GM23248 (cell line): Measurements from ENCODE around the gene KLF2. TPM values are rescaled to one million over a fixed set of nuclear protein-coding genes. Genes with fewer than 3 reads are reported as not detected.
A peak's percentile ranks its signal among the peaks of the same experiment; 100 is the strongest.

ENCODE experiments used
- DNase-seq: peaks from one replicate; pipeline ENCODE4 v3.0.0-alpha.2; 2015
- H2AFZ ChIP-seq: fragments of 200-600 bp; sonication (generic); 2 replicates; pipeline ENCODE4 v1.6.1; 2016; ENCODE audit warnings: antibody characterized with exemption
- H3F3A ChIP-seq: fragments of 200-600 bp; sonication (generic); 2 replicates; pipeline ENCODE4 v1.6.1; 2016; ENCODE audit warnings: mild to moderate bottlenecking, antibody characterized with exemption, mixed run types; ENCODE audit not compliant: insufficient read depth
- H3K27ac ChIP-seq: fragments of 200-600 bp; sonication (generic); 2 replicates; pipeline ENCODE4 v1.5.1; 2016; ENCODE audit warnings: mild to moderate bottlenecking
- H3K27me3 ChIP-seq: fragments of 200-600 bp; sonication (generic); replicated peaks from 2 replicates; pipeline ENCODE4 v1.6.1; 2016; ENCODE audit warnings: mild to moderate bottlenecking; ENCODE audit not compliant: insufficient read depth
- H3K36me3 ChIP-seq: fragments of 200-600 bp; sonication (generic); 2 replicates; pipeline ENCODE4 v1.6.1; 2016; ENCODE audit warnings: low read depth, mild to moderate bottlenecking
- H3K4me1 ChIP-seq: fragments of 200-600 bp; sonication (generic); 2 replicates; pipeline ENCODE4 v1.6.1; 2016; ENCODE audit warnings: mild to moderate bottlenecking; ENCODE audit not compliant: insufficient read depth
- H3K4me2 ChIP-seq: fragments of 200-600 bp; sonication (generic); one replicate; pipeline ENCODE4 v1.6.1; 2016; ENCODE audit warnings: mild to moderate bottlenecking; ENCODE audit not compliant: unreplicated experiment
- H3K4me3 ChIP-seq: fragments of 200-600 bp; sonication (generic); 2 replicates; pipeline ENCODE4 v1.5.1; 2016; ENCODE audit warnings: mild to moderate bottlenecking
- H3K79me2 ChIP-seq: fragments of 200-600 bp; sonication (generic); 2 replicates; pipeline ENCODE4 v1.6.1; 2016; ENCODE audit warnings: mild to moderate bottlenecking; ENCODE audit not compliant: insufficient read depth
- H3K9ac ChIP-seq: fragments of 200-600 bp; sonication (generic); 2 replicates; pipeline ENCODE4 v1.6.1; 2016; ENCODE audit warnings: mild to moderate bottlenecking
- H3K9me2 ChIP-seq: fragments of 200-600 bp; sonication (generic); 2 replicates; pipeline ENCODE4 v1.6.1; 2016; ENCODE audit warnings: mixed run types, mild to moderate bottlenecking, moderate library complexity; ENCODE audit not compliant: insufficient read depth
- H3K9me3 ChIP-seq: fragments of 200-600 bp; sonication (generic); one replicate; pipeline ENCODE4 v1.6.1; 2017; ENCODE audit warnings: low read depth
- H4K20me1 ChIP-seq: fragments of 200-600 bp; sonication (generic); 2 replicates; pipeline ENCODE4 v1.6.0; 2016; ENCODE audit not compliant: insufficient read depth
- EZH2 ChIP-seq: fragments of 200-600 bp; sonication (generic); IDR thresholded peaks from 2 replicates; pipeline ENCODE4 v1.6.1; 2018; ENCODE audit warnings: antibody characterized with exemption, mild to moderate bottlenecking; ENCODE audit not compliant: insufficient read depth, poor library complexity, severe bottlenecking
- EZH2phosphoT487 ChIP-seq: fragments of 200-600 bp; sonication (generic); IDR thresholded peaks from 2 replicates; pipeline ENCODE4 v1.6.1; 2018; ENCODE audit warnings: antibody characterized with exemption, moderate library complexity, mild to moderate bottlenecking, low read depth; ENCODE audit not compliant: insufficient read depth
- WGBS, 2 experiments: methylation state at CpG; one replicate each; pipeline ENCODE4 v1.1.6; 2015 to 2017; ENCODE audit warnings: low lambda C conversion rate in 2 of 2, low coverage in 1 of 2; ENCODE audit errors: missing lambda C conversion rate in 2 of 2; 5-methylcytosine and 5-hydroxymethylcytosine counted together
- in situ Hi-C: fragments of 300-500 bp; cut with MboI; formaldehyde crosslinking; loops from 2 replicates; pipeline ENCODE4 v1.15.0; 2020
- polyA plus RNA-seq: library from polyadenylated mRNA; unstranded; fragments of >200 nt; fragmentation: Nextera tagmentation; extraction: Ambion mirVana; gene quantifications from 2 replicates; pipeline ENCODE4 v1.2.1, GENCODE V29; 2016
- total RNA-seq: library from RNA; depleted of rRNA; stranded (reverse); fragments of >200 nt; shearing (Covaris generic); gene quantifications from 2 replicates; pipeline ENCODE4 v1.2.3, GENCODE V29; 2014

The KLF2 gene
- total and polyA plus RNA-seq, 2 experiments from 2014 or later = 7.8 to 11.3 TPM

DNA sequence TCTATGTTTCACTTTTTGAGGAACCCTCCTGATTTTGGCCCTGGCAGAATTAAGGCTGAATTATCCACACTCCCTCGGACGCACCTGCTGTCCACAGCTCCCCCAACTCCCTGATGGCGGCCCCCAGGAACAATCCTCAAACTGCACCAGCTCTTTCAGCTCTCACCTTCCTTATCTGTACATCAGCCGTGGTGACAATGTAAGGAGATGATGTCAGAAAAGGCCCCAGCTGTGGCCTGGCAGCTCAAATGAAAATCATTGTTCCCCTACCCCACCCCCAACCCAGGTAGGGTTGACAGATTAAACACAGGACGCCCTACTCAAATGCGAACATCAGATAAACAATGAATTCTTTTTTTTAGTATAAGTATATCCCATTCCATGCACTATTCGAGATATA lies 35.0 kb upstream of the KLF2 start:
- no peak overlapping the region for H3K4me3 ChIP-seq
- no peaks in the 10 kb centered on the region for H3K9me3 ChIP-seq
- H3K36me3 ChIP-seq = no peaks in the 10 kb centered on the region
- peaks cover 23% of the 10 kb centered on the region for H3F3A ChIP-seq
- H3K9ac ChIP-seq = no peak overlapping the region
- DNase-seq = no peak
- no peaks in the 10 kb centered on the region for H3K79me2 ChIP-seq
- in situ Hi-C loops = no loop called here
- peaks cover 15% of the 10 kb centered on the region for H3K4me1 ChIP-seq
- H3K27me3 ChIP-seq = peaks cover 16% of the 10 kb centered on the region; the same call in 1 of the 2 replicates
- H3K4me2 ChIP-seq = no peak overlapping the region
- no peak overlapping the region for H3K27ac ChIP-seq
- TF ChIP-seq EZH2phosphoT487 (no peak), EZH2 (no peak)
- no peak overlapping the region for H2AFZ ChIP-seq
- no peaks in the 10 kb centered on the region for H4K20me1 ChIP-seq
- H3K9me2 ChIP-seq = no peaks in the 10 kb centered on the region
- 79 to 90% methylated on average over 7 of the region's 7 CpGs for WGBS, 2 experiments

DNA sequence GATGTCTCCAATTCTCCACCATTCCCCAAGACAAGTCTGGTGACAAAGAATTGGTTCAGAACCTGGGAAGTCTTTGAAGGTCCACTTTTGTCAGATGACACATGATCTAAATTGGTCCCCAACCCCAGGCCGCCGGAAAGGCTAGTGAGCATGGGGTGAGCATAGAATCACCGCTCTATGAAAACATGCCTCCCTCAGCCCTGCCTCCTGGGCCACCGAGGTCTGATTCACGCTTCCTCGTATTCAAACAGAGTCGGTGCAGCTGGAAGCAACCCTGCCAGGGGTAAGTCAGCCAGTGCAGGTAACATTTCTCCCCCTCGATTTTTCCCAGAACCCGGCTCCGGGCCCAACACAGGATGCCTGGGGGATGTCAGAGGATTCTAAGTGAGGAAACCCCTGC lies 33.9 kb upstream of the KLF2 start:
- no peaks in the 10 kb centered on the region for H3K79me2 ChIP-seq
- DNase-seq = no peak
- no peak overlapping the region for H3K27ac ChIP-seq
- no peaks in the 10 kb centered on the region for H3K36me3 ChIP-seq
- peaks cover 22% of the 10 kb centered on the region for H3F3A ChIP-seq
- in situ Hi-C loops = no loop called here
- no peak overlapping the region for H3K4me3 ChIP-seq
- 87% methylated on average over 10 of the region's 10 CpGs for WGBS, 2 experiments
- H3K27me3 ChIP-seq = peaks cover 16% of the 10 kb centered on the region; the same call in 1 of the 2 replicates
- H4K20me1 ChIP-seq = no peaks in the 10 kb centered on the region
- peaks cover 15% of the 10 kb centered on the region for H3K4me1 ChIP-seq
- H3K9me3 ChIP-seq = no peaks in the 10 kb centered on the region
- H3K4me2 ChIP-seq = no peak overlapping the region
- H3K9ac ChIP-seq = no peak overlapping the region
- H2AFZ ChIP-seq = no peak overlapping the region
- TF ChIP-seq EZH2 (no peak), EZH2phosphoT487 (no peak)
- no peaks in the 10 kb centered on the region for H3K9me2 ChIP-seq

DNA sequence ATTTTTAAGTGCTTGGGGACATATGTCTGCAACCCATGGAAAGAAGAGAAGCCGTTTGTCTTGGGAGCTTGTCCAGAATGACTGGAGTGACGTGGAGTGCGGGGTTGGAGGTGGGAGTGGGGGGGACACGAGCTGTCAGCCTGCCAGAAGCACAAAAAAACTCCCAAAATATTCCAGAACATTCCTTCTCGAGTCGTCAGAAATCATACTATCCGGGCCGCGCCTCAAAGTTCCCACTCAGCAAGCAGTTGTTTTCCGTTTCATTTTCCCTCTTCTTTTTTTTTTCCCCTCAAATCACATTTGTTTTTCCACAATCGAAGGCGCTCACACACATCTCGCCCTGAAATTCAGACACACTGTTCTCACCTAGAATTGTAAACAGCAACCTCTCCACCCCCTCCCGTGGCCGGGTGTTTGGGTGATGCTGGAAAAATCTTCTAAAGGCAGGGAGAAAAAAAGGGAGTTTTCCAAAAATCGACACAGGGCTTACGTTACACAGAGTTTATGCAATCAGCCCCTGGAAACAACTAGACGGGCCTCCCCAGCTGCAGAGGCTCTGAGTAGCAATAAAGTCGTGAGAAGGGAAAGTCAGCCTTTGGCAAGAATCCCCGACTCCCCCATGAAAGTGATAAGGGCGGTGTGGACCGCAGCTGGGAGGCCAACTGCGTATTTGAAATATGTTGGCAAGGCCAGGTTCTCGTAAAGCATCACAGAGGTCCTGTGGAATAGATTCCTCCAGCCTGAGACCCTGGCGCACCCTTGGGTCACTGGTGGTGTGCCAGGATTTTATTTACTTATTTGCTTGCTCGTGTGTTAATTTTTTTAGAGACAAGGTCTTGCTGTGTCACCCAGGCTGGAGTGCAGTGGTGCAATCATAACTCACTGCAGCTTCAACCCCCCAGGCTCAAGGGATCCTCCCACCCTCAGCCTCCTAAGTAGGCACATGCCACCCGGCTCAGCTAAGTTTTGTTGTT lies 31.2 kb upstream of the KLF2 start:
- peak overlapping the region; percentile 88 for H3K9ac ChIP-seq
- no peaks in the 10 kb centered on the region for H3K79me2 ChIP-seq
- H3K27me3 ChIP-seq = no peaks in the 10 kb centered on the region
- peak overlapping the region; percentile 71 for H3K4me3 ChIP-seq
- peak; percentile 98 for DNase-seq
- no peaks in the 10 kb centered on the region for H3K9me3 ChIP-seq
- H2AFZ ChIP-seq = peak overlapping the region; percentile 65
- H3K4me2 ChIP-seq = peak overlapping the region; percentile 90
- 4% methylated on average over 27 of the region's 27 CpGs for WGBS, 2 experiments
- H3F3A ChIP-seq = peaks cover 22% of the 10 kb centered on the region
- H3K9me2 ChIP-seq = no peaks in the 10 kb centered on the region
- in situ Hi-C loops = no loop called here
- H3K4me1 ChIP-seq = peaks cover 15% of the 10 kb centered on the region
- TF ChIP-seq EZH2phosphoT487 (no peak), EZH2 (no peak)
- H4K20me1 ChIP-seq = no peaks in the 10 kb centered on the region
- H3K27ac ChIP-seq = peak overlapping the region; percentile 97
- no peaks in the 10 kb centered on the region for H3K36me3 ChIP-seq

DNA sequence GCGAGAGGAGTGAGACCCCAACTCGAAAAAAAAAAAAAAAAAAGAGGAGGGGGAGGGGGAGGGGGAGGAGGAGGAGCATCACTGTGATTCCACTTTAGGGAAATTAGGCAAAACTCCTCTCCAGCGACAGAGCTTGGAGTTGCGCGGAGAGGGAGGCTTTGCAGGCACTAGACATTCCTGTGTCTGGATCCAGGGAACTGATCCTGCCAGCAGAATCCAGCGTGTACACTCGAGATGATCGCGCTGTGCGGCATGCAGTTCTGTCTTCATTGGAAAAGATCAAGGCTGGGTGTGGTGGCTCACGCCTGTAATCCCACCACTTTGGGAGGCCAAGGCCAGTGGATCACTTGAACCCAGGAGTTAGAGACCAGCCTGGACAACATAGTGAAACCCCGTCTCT lies 29.6 kb upstream of the KLF2 start:
- Histone ChIP-seq H3K36me3 (no peaks in the 10 kb centered on the region), H3F3A (peaks cover 22% of the 10 kb centered on the region), H3K4me2 (no peak overlapping the region), H3K4me1 (peaks cover 15% of the 10 kb centered on the region), H4K20me1 (no peaks in the 10 kb centered on the region), H3K79me2 (no peaks in the 10 kb centered on the region), H2AFZ (no peak overlapping the region), H3K27me3 (no peaks in the 10 kb centered on the region), H3K4me3 (no peak overlapping the region), H3K27ac (no peak overlapping the region), H3K9me2 (no peaks in the 10 kb centered on the region), H3K9me3 (no peaks in the 10 kb centered on the region), H3K9ac (no peak overlapping the region)
- WGBS, 2 experiments = 60 to 81% methylated on average over 11 to 12 of the region's 12 CpGs
- TF ChIP-seq EZH2phosphoT487 = no peak
- TF ChIP-seq EZH2 = no peak
- DNase-seq = peak; percentile 27
- in situ Hi-C loops = no loop called here
